Measurements from ENCODE around the gene RHBDD3. TPM values are rescaled to one million over a fixed set of nuclear protein-coding genes. Genes with fewer than 3 reads are reported as not detected.

Gene RHBDD3
- total and polyA plus RNA-seq, 12 donors: 7.0 to 25.8 (median 12.6) TPM

DNA sequence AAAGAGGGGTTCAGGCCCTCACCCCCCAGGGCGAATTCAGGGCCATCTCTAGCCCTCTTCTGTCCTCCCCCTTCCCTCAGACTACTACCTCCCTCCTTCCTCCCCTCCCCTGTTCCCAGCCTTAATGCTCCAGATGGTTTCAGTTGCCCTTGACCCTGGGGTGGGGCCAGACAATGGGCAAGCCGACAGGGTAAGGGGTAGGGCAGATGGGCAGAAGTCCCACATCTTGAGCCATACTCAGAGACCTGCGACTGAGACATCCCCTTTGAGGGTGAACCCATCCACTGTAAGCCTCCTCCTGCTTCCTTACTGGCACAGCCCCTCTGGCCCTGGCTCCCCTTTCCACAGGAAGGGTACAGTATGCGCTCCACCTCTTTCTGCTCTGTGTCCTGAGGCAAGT, 1.9 kb downstream of the RHBDD3 start:
- Histone ChIP-seq H3K27ac (peak overlapping the region in 3 of 10 donors; percentile 98 to 100 (median 99)), H3K4me3 (no peak overlapping the region), H3K36me3 (peaks cover 0 to 41% (median 6%) of the 10 kb centered on the region in 9 donors), H3K27me3 (no peaks in the 10 kb centered on the region), H3K4me1 (peaks cover 7 to 39% (median 35%) of the 10 kb centered on the region in 9 donors), H3K9me3 (no peaks in the 10 kb centered on the region)
- 67 to 74% methylated on average over 4 of the region's 4 CpGs for WGBS, 2 donors
- DNase-seq: no peak
- ATAC-seq: no peak
- intact Hi-C loops (cut with DNase I): loop anchor here in 2 of 10 donors (5.0 kb wide), 1 partner anchor 41 kb away; the partner anchor contains the start of gene GAS2L1 (in 2 of the 2)
- TF ChIP-seq, protein P1, sequence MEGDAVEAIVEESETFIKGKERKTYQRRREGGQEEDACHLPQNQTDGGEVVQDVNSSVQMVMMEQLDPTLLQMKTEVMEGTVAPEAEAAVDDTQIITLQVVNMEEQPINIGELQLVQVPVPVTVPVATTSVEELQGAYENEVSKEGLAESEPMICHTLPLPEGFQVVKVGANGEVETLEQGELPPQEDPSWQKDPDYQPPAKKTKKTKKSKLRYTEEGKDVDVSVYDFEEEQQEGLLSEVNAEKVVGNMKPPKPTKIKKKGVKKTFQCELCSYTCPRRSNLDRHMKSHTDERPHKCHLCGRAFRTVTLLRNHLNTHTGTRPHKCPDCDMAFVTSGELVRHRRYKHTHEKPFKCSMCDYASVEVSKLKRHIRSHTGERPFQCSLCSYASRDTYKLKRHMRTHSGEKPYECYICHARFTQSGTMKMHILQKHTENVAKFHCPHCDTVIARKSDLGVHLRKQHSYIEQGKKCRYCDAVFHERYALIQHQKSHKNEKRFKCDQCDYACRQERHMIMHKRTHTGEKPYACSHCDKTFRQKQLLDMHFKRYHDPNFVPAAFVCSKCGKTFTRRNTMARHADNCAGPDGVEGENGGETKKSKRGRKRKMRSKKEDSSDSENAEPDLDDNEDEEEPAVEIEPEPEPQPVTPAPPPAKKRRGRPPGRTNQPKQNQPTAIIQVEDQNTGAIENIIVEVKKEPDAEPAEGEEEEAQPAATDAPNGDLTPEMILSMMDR (IDR thresholded peaks at IDR 0.05): no peak

DNA sequence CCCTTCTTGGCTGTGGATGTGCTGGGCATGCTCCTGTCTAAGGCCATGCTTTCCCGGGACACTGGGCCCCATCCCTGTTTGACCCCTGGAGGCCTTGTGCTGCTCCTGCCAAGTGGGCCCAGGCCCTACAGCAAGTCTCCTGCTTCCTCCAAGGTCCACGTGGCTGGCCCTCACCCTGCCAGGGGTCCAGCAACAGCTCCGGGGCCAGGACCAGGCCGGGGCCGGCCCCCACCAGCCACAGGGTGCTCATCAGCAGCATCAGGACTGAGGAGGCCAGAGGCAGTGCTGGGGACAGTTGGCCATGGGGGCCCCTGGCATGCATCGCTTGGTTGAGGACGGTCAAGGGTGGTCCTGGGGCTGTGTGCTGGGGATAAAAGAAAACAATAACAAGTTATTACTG, 2.5 kb downstream of the RHBDD3 start:
- Histone ChIP-seq H3K4me1 (peaks cover 6 to 33% (median 29%) of the 10 kb centered on the region in 9 donors), H3K27me3 (no peaks in the 10 kb centered on the region), H3K9me3 (no peaks in the 10 kb centered on the region), H3K27ac (peak overlapping the region in 1 of 10 donors; percentile 98), H3K4me3 (no peak overlapping the region), H3K36me3 (peaks cover 0 to 40% (median 6%) of the 10 kb centered on the region in 9 donors)
- DNase-seq (no peak), ATAC-seq (no peak)
- WGBS, 2 donors: 91 to 92% methylated on average over 7 of the region's 7 CpGs
- intact Hi-C loops (cut with DNase I): loop anchor here in 2 of 10 donors (5.0 kb wide), 1 partner anchor 42 kb away; the partner anchor contains the start of gene GAS2L1 (in 2 of the 2)
- TF ChIP-seq, protein P1 (IDR thresholded peaks at IDR 0.05): no peak

DNA sequence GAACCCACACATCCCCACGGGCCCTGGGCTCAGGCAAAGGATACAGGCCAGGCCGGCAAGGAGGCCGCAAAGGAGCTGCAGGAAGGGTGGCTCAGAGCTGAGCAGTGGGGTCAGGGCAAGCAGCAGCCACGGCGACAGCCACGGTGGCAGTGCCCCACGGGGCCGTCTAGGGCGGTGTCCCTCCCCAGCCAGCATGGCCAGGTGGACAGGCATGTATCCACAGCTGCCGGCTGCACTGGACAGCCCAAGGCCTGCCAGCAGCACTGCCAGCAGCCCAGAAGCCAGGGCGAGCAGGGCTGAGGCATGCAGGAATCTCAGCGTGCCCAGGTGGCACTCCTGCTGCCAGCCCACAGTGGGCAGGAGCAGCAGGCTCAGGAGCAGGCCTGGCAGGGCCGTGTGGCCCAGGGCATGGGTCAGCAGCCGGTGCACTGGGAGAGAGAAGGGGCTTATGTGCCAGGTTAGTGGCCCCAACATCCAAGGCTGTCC, 3.9 kb downstream of the RHBDD3 start:
- peaks cover 3 to 18% (median 16%) of the 10 kb centered on the region in 9 donors for H3K4me1 ChIP-seq
- TF ChIP-seq, protein P1 (IDR thresholded peaks at IDR 0.05): no peak
- no peak overlapping the region for H3K27ac ChIP-seq
- peaks cover 0 to 41% (median 6%) of the 10 kb centered on the region in 9 donors for H3K36me3 ChIP-seq
- DNase-seq: no peak
- H3K27me3 ChIP-seq: no peaks in the 10 kb centered on the region
- intact Hi-C loops (cut with DNase I): no loop called here
- no peak overlapping the region for H3K4me3 ChIP-seq
- WGBS, 2 donors: 83 to 84% methylated on average over 14 of the region's 14 CpGs
- no peaks in the 10 kb centered on the region for H3K9me3 ChIP-seq
- no peak for ATAC-seq

GRCh38 chr22:29260601-29261315, 7.0 kb downstream of the RHBDD3 start:
- H3K27ac ChIP-seq: no peak overlapping the region
- H3K4me3 ChIP-seq: no peak overlapping the region

More at GRCh38 chr22:29260601-29261315, 7.0 kb downstream of the RHBDD3 start:
- intact Hi-C loops (cut with DNase I): no loop called here
- WGBS, 2 donors: 92 to 93% methylated on average over 17 of the region's 17 CpGs
- ATAC-seq: peak in 2 of 8 donors; percentile 3 to 7
- H3K4me1 ChIP-seq: peaks cover 0 to 2% (median under 1%) of the 10 kb centered on the region in 9 donors
- TF ChIP-seq, protein P1 (IDR thresholded peaks at IDR 0.05): no peak
- H3K36me3 ChIP-seq: peaks cover 0 to 41% (median 6%) of the 10 kb centered on the region in 9 donors
- H3K9me3 ChIP-seq: no peaks in the 10 kb centered on the region
- H3K27me3 ChIP-seq: no peaks in the 10 kb centered on the region
- no peak for DNase-seq

Measured in heart right ventricle (tissue), 16 donors.